Myometrial cell (primary cell): Measurements from ENCODE around the gene UCN2. TPM values are rescaled to one million over a fixed set of nuclear protein-coding genes. Genes with fewer than 3 reads are reported as not detected.

Source experiments
- total RNA-seq: library from RNA; depleted of rRNA; stranded (reverse); fragments of >200 nt; gene quantifications from 2 replicates; pipeline ENCODE4 v1.2.3, GENCODE V29; 2015

The UCN2 gene, protein sequence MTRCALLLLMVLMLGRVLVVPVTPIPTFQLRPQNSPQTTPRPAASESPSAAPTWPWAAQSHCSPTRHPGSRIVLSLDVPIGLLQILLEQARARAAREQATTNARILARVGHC
- not detected in 2 replicates for total RNA-seq

DNA sequence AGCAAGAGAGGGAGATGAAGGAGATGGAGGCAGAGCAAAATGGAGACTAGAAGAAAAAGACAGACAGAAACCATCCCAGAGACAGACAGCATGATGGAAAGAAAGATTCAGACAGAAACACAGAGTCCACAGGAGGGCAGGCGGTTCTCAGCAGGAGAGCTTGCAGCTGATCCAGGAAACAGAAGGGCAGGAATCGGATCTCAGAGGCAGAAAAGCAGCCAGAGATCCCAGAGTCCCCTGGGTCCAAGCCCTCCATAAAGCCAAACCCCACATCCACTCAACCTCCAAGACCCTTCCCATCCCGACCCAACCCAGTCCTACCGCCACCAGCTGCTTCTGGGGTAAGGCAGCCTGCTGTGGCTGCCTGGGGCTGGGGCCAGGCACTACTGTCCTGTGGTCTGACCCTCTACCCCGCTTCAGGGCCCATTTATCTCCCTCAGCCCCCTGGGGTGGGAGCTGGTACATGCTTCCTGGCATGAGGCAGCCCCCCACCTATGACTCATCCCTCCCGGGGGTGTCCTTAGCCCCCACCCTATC lies at the start of gene UCN2:
UCN2 (minus strand) TSS at position 400 of the 537 bp plus-strand sequence. CDS start 657 bp downstream, outside the sequence.

DNA sequence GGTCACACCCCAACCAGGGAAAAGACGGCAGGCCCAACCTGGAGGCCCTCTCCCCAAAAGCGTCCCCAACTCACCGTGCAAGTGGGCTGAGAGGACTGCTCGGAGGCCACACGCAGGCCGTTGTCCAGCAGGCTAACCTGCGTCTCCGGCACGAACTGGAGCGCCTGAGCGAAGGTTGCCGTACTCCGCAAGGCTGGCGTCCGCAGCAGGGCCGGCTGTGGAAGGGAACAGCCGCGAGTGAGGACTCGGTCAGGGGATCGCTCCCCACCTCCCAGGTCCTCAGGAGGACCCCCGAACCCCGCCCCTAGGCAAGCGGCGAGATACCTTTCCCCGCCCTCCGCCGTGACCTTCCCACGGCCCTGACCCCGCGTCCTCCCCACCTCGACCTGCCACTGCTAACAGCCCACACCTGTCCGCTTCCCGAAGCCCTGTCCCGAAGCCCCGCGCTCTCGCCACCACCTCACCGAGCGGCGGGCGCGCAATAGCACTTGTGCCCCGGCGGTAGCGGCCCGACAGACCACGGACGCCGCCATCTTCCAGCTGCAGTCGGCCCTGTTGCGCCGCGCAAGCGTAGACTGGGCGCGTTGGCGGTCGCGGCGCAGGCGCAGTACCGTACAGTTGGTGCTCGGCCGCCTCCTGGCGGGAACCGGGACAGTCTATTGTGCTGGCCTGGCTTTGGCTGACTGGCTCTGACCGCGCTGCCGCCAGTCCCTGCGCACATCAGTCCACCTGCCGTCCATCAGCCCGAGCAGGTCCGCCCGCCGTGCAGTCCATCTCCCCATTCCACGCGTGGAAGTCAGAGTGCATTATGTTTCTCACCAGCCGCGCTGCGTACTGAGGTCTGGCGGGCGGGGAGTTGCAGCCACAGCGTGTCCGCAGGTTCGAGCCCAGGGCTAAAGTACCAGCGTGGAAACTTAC lies 45.8 kb upstream of the UCN2 start, which contains the start of gene UQCRC1:
UQCRC1 (minus strand) TSS at position 559 of the 918 bp plus-strand sequence; CDS start at position 533, 26 bp downstream.

DNA sequence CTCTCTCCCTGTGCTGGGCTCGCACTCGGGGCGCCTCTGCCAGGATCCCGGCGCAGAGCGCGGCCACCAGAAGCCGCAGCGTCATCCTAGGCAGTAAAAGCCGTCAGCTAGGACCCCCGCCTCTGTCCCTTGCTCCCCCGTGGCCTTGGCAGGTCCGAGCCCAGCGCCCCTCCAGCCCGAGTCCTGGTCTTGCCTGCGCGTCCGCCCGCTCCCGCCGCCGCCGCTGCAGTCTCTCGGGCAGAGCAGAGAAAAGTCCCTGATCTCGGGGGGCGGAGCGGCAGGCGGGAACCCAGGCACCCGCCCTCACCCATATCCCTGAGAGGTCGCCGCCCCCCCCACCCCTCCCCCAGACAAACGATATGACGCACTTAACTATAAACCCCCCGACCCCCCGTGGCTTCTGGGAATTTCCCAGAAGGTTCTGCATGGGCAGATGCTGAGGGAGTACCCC lies 31.5 kb upstream of the UCN2 start, which contains the start of gene COL7A1:
COL7A1 (minus strand) TSS at position 255 of the 451 bp plus-strand sequence; CDS start at position 85, 170 bp downstream.

DNA sequence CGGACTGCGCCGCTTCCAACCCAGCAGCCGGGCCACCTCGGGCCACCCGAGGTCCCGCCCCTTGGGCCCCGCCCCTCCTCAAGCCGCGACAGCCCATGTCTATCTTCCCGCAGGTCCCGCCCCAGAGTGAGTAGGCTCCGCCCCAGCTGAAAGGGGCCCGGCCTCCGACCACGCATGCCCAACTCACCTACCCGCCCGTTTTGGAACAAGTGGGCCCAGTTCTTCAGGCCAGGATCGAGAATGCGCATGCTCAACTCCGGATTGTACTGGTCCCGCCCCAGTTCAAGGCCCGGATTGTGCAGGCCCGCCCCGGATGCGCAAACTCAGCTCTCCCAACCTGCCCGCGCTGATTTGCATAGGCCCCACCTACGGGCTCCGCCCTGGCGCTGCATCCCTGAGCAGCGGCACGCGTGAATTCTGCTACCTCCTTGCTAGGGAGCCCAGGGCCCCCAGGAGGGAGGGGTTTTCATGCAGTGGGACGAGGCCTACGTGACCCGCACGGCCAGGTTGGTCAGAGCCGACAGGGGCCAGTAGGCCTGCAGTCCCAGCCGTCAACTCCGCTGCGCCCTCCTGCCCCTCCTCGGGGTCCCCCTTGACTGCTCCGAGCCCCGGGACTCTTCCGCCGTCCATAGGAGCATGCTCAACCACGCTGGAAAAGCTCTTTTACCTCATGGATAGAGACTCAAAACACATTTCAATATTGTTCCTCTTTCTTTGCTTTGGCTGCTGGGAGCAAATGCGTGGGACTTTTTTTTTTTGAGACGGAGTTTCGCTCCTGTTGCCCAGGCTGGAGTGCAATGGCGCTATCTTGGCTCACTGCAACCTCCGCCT lies 6.6 kb downstream of the UCN2 start, which contains the start of gene PFKFB4:
PFKFB4 (minus strand) TSS at position 8 of the 831 bp plus-strand sequence. CDS start 26 bp downstream, outside the sequence.

Other genes starting within 250 kb of the UCN2 start
- not detected in 2 replicates for gene SPINK8, start 230.1 kb downstream of the UCN2 start, total RNA-seq
- gene FBXW12, start 191.6 kb downstream of the UCN2 start, total RNA-seq, result not detected in 2 replicates
- gene PLXNB1, start 133.7 kb downstream of the UCN2 start, total RNA-seq, result 17.5 and 18.2 TPM in 2 replicates
- 14.2 and 24.5 TPM in 2 replicates for gene CCDC51, start 123.7 kb downstream of the UCN2 start, total RNA-seq
- 410 and 450 TPM in 2 replicates for gene TMA7, start 123.5 kb downstream of the UCN2 start, total RNA-seq
- gene ATRIP, start 117.0 kb downstream of the UCN2 start, total RNA-seq, result 4.3 and 17.0 TPM in 2 replicates
- gene SHISA5, start 59.6 kb downstream of the UCN2 start, total RNA-seq, result 235 and 272 TPM in 2 replicates
- gene PFKFB4, start 7.0 kb downstream of the UCN2 start, total RNA-seq, result 13.8 and 14.4 TPM in 2 replicates
- gene COL7A1, start 31.5 kb upstream of the UCN2 start, total RNA-seq, result 4.4 and 6.6 TPM in 2 replicates
- 425 and 465 TPM in 2 replicates for gene UQCRC1, start 45.9 kb upstream of the UCN2 start, total RNA-seq
- gene TMEM89, start 58.0 kb upstream of the UCN2 start, total RNA-seq, result not detected in 2 replicates
- 19.3 and 26.2 TPM in 2 replicates for gene SLC26A6, start 71.7 kb upstream of the UCN2 start, total RNA-seq
- gene CELSR3, start 99.1 kb upstream of the UCN2 start, total RNA-seq, result 0.86 and 1.4 TPM in 2 replicates
- gene NCKIPSD, start 122.1 kb upstream of the UCN2 start, total RNA-seq, result 27.1 and 31.4 TPM in 2 replicates
- 50.9 and 57.1 TPM in 2 replicates for gene IP6K2, start 153.4 kb upstream of the UCN2 start, total RNA-seq